T-cell (primary cell): ENCODE measurements around the gene STAB2. TPM values are rescaled to one million over a fixed set of nuclear protein-coding genes. Genes with fewer than 3 reads are reported as not detected.

Source experiments
- ATAC-seq, 4 experiments: fragments of 200-7000 bp in 3 of 4; fragments of 150-1000 bp in 1 of 4; cut with Tn5 transposase; replicated peaks in 1 of 4; 1 replicate in 3 of 4; 2 replicates in 1 of 4; pipeline ENCODE4 v1.10.0; 2021; ENCODE audit warnings: moderate library complexity in 3 of 4, mild to moderate bottlenecking in 2 of 4, moderate number of reproducible peaks in 1 of 4
- CTCF ChIA-PET, 2 donors: fragments of 300-600 bp; sonication (Branson Sonifier 250); formaldehyde crosslinking; loops; one replicate each; lab custom pipeline; 2022; ENCODE audit warnings: antibody characterized with exemption in 2 of 2; lab: Charles Lee
- POLR2A ChIA-PET, 2 donors: fragments of 300-600 bp; sonication (Branson Sonifier 250); formaldehyde crosslinking; loops; one replicate each; lab custom pipeline; 2022; ENCODE audit warnings: antibody characterized with exemption in 2 of 2; lab: Charles Lee
- DNase-seq, 35 experiments: peaks; one replicate each; pipeline versions ENCODE4 v3.0.0 to v3.0.0-alpha.2; 2013 to 2023
- H3K27ac ChIP-seq: one replicate; pipeline ENCODE4 v1.5.1; 2013; ENCODE audit warnings: low read length
- H3K27me3 ChIP-seq, 2 experiments: replicated peaks in 1 of 2; 1 replicate in 1 of 2; 2 replicates in 1 of 2; pipeline versions ENCODE4 v1.6.1 to v1.7.0; 2013; ENCODE audit warnings: low read length in 1 of 2, mixed read lengths in 1 of 2; ENCODE audit not compliant: control insufficient read depth in 2 of 2, insufficient read depth in 2 of 2; ENCODE audit errors: extremely low read depth in 1 of 2
- H3K36me3 ChIP-seq, 2 donors: 1 replicate in 1 of 2; 2 replicates in 1 of 2; pipeline versions ENCODE4 v1.6.1 to v1.7.0; 2013; ENCODE audit warnings: low read length in 1 of 2; ENCODE audit not compliant: control insufficient read depth in 2 of 2, insufficient read depth in 1 of 2; ENCODE audit errors: extremely low read depth in 1 of 2
- H3K4me1 ChIP-seq, 2 experiments: 1 replicate in 1 of 2; 2 replicates in 1 of 2; pipeline versions ENCODE4 v1.6.1 to v1.7.0; 2013; ENCODE audit warnings: low read length in 2 of 2, mixed read lengths in 1 of 2; ENCODE audit not compliant: insufficient read depth in 2 of 2, control insufficient read depth in 1 of 2; ENCODE audit errors: extremely low read depth in 1 of 2
- H3K4me3 ChIP-seq, 2 donors: 1 replicate in 1 of 2; 2 replicates in 1 of 2; pipeline versions ENCODE4 v1.5.1 to v1.7.0; 2013; ENCODE audit warnings: mild to moderate bottlenecking in 2 of 2, low read length in 1 of 2, moderate library complexity in 1 of 2; ENCODE audit not compliant: control insufficient read depth in 1 of 2; ENCODE audit errors: extremely low read depth in 1 of 2
- H3K9me3 ChIP-seq: 2 replicates; pipeline ENCODE4 v1.7.0; 2013
- H3K27ac Mint-ChIP-seq, 2 donors: one replicate each; pipeline ENCODE4 v1.8.0; 2020 to 2021; ENCODE audit warnings: mild to moderate bottlenecking in 2 of 2, mixed read lengths in 2 of 2
- H3K27me3 Mint-ChIP-seq, 2 donors: one replicate each; pipeline ENCODE4 v1.8.0; 2021 to 2022; ENCODE audit warnings: mixed read lengths in 2 of 2
- H3K36me3 Mint-ChIP-seq: one replicate; pipeline ENCODE4 v1.8.0; 2021; ENCODE audit warnings: mixed read lengths
- H3K4me1 Mint-ChIP-seq, 3 donors: one replicate each; pipeline ENCODE4 v1.8.0; 2020 to 2022; ENCODE audit warnings: mixed read lengths in 3 of 3, mild to moderate bottlenecking in 1 of 3
- H3K4me3 Mint-ChIP-seq, 3 donors: one replicate each; pipeline ENCODE4 v1.8.0; 2020 to 2022; ENCODE audit warnings: mild to moderate bottlenecking in 3 of 3, mixed read lengths in 3 of 3, moderate library complexity in 3 of 3
- H3K9me3 Mint-ChIP-seq, 3 donors: one replicate each; pipeline ENCODE4 v1.8.0; 2020 to 2022; ENCODE audit warnings: mixed read lengths in 3 of 3
- WGBS: methylation state at CpG from one replicate; pipeline ENCODE4 v1.1.5; 2013; ENCODE audit warnings: missing lambda C conversion rate; ENCODE audit not compliant: insufficient coverage; 5-methylcytosine and 5-hydroxymethylcytosine counted together
- total RNA-seq, 35 experiments: library from RNA in 6 of 35; stranded (reverse) in 6 of 35; fragments of 120-200 nt in 1 of 35; gene quantifications; one replicate each; pipeline versions ENCODE4 v1.2.1 to v1.2.4 and lab custom pipeline; 2013 to 2026

STAB2 gene
- total RNA-seq, 5 donors from 2014 or later (not counting 1 experiment from before 2014, with no cell fraction given) = not detected

DNA sequence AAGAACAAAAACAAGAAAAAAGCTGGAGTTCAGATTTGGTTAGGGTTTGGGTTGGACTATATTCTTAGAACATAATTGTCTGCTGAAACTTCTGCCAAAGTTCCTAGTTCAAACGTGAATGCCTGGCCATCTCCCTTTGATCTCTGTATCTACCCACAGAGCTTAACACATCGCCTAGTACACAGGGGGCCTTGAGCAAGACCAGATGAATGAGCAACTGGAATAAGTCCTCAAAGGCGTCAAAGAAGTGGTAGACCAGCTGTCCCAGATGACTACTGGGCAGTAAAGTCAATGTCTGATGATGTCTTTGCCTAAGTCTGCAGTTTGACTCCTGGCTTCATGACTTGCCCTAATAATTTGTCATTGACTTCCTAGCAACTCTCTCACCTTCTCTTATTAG is 13.9 kb upstream of the STAB2 start:
- no peak overlapping the region for H3K4me3 Mint-ChIP-seq
- Histone ChIP-seq H3K27ac (no peak overlapping the region), H3K4me3 (no peak overlapping the region), H3K9me3 (peaks cover 3% of the 10 kb centered on the region), H3K4me1 (peaks cover 0 to 7% of the 10 kb centered on the region in 2 experiments), H3K36me3 (no peaks in the 10 kb centered on the region), H3K27me3 (peaks cover 5 to 18% of the 10 kb centered on the region in 2 experiments)
- DNase-seq (no peak), ATAC-seq (no peak)
- no peak overlapping the region for H3K27ac Mint-ChIP-seq
- ChIA-PET POLR2A (no interaction called here), CTCF (no interaction called here)
- no peaks in the 10 kb centered on the region for H3K9me3 Mint-ChIP-seq
- H3K27me3 Mint-ChIP-seq = peaks cover 48 to 53% of the 10 kb centered on the region in 2 donors
- WGBS = 58% methylated on average over 2 of the region's 3 CpGs
- peaks cover 5 to 7% (median 6%) of the 10 kb centered on the region in 3 donors for H3K4me1 Mint-ChIP-seq
- no peaks in the 10 kb centered on the region for H3K36me3 Mint-ChIP-seq

DNA sequence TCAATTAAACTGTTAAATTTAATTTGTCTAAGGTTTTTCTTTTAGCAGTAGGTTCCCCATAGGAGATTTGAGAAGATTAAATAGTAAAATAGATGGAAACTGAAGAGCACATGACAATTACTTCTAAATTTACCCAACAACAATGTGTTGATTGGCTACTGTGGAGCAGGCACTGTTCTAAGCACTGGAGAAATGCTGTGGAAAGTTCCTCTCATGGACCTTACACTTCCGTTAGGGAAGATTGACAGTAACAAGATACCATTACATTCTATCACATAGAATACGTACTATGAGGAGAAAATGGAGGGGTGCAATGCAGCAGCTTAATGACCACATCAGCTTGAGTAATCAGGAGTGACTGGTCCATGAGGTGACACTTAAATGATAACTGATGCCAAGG is 8.1 kb upstream of the STAB2 start:
- Mint-ChIP-seq H3K27me3 (peaks cover 25 to 33% of the 10 kb centered on the region in 2 donors), H3K36me3 (no peaks in the 10 kb centered on the region), H3K27ac (no peak overlapping the region), H3K4me3 (no peak overlapping the region), H3K4me1 (peaks cover 5 to 7% (median 6%) of the 10 kb centered on the region in 3 donors), H3K9me3 (no peaks in the 10 kb centered on the region)
- ChIA-PET POLR2A (no interaction called here), CTCF (no interaction called here)
- no CpG with 5 or more reads among the region's 2 CpGs for WGBS
- no peak for DNase-seq
- no peak overlapping the region for H3K4me3 ChIP-seq
- no peaks in the 10 kb centered on the region for H3K9me3 ChIP-seq
- ATAC-seq = no peak
- no peaks in the 10 kb centered on the region for H3K36me3 ChIP-seq
- peaks cover 0 to 7% of the 10 kb centered on the region in 2 experiments for H3K4me1 ChIP-seq
- peaks cover 0 to 13% of the 10 kb centered on the region in 2 experiments for H3K27me3 ChIP-seq
- no peak overlapping the region for H3K27ac ChIP-seq

DNA sequence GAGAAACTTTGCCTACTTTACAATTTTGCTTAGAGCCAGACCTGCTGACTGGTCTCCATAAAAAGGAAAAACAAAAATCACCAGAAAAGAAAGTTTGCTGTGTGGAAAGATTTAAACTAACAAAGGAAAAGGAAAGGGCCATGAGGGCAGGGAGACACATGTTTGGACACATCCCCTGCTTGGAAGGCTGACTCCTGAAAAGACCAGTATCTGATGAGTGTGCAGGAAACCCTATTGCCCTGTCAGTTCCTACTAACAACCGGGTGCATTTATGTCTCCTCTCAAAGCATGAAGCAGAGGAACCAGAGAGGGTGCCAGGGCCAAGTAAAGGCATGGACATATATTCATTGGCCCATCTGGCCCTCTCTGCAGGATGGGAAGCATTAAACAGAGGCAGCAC is 7.0 kb upstream of the STAB2 start:
- Histone ChIP-seq H3K27ac (no peak overlapping the region), H3K9me3 (no peaks in the 10 kb centered on the region), H3K27me3 (peaks cover 0 to 13% of the 10 kb centered on the region in 2 experiments), H3K4me1 (peaks cover 0 to 7% of the 10 kb centered on the region in 2 experiments), H3K4me3 (no peak overlapping the region), H3K36me3 (no peaks in the 10 kb centered on the region)
- Mint-ChIP-seq H3K4me3 (no peak overlapping the region), H3K9me3 (no peaks in the 10 kb centered on the region), H3K27me3 (peaks cover 20 to 34% of the 10 kb centered on the region in 2 donors), H3K36me3 (no peaks in the 10 kb centered on the region), H3K27ac (no peak overlapping the region), H3K4me1 (peaks cover 3 to 6% (median 5%) of the 10 kb centered on the region in 3 donors)
- WGBS = 0% methylated on average over 1 of the region's 1 CpG
- ATAC-seq (no peak), DNase-seq (no peak)
- CTCF ChIA-PET = no interaction called here
- POLR2A ChIA-PET = no interaction called here

DNA sequence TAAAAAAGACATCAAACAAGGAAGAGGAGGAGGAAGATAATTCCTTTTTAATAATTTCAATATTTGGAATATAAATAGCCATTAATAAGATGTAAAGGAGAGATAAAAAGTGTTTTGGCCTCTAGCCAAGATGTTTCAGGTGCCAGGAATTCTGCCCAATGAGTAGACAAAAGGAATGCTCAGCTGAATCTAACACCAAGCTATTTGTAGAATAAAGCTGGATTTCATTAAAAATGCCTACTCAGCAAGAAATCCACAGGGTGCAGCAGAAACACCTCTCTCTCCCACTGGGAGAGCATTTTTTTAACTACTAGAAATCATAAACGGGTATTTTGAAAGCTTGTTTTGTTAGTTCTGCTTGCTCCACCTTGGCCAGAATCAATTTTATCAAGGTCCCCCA is 4.1 kb upstream of the STAB2 start:
- Histone ChIP-seq H3K9me3 (no peaks in the 10 kb centered on the region), H3K36me3 (no peaks in the 10 kb centered on the region), H3K27me3 (no peaks in the 10 kb centered on the region), H3K4me3 (no peak overlapping the region), H3K27ac (no peak overlapping the region), H3K4me1 (no peaks in the 10 kb centered on the region)
- H3K27ac Mint-ChIP-seq = no peak overlapping the region
- H3K4me1 Mint-ChIP-seq = no peaks in the 10 kb centered on the region
- DNase-seq (no peak), ATAC-seq (no peak)
- no peak overlapping the region for H3K4me3 Mint-ChIP-seq
- H3K36me3 Mint-ChIP-seq = no peaks in the 10 kb centered on the region
- no CpG with 5 or more reads among the region's 1 CpG for WGBS
- H3K27me3 Mint-ChIP-seq = peaks cover 14 to 34% of the 10 kb centered on the region in 2 donors
- ChIA-PET POLR2A (no interaction called here), CTCF (no interaction called here)
- H3K9me3 Mint-ChIP-seq = no peaks in the 10 kb centered on the region

DNA sequence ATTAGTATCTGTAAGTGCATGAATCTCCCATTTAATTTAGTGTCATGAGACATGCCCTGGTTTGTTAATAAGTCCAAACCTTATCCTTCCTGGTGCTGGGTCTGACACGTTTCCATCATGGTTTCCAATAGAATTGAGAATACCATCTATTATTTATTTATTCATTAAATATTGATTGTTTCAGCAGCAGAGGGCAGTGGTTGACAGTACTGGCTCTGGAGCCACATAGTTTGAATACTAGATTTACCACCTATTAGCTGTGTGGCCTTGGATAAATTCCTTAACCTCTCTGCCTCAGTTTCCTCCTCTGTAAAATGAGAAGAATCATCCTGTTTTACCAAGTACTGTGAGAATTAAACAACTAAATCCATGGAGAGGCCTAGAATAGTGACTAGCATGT is 941 bp upstream of the STAB2 start:
- ChIA-PET POLR2A (interaction anchor here in 1 of 2 donors (0.6 kb wide), 1 partner anchor 318 kb away, joined by 5 read pairs; no protein-coding TSS in a partner anchor), CTCF (interaction anchor here in 1 of 2 donors (0.7 kb wide), 1 partner anchor 1393 kb away, joined by 4 read pairs; no protein-coding TSS in a partner anchor)
- H3K4me3 Mint-ChIP-seq = no peak overlapping the region
- H3K9me3 Mint-ChIP-seq = no peaks in the 10 kb centered on the region
- Histone ChIP-seq H3K27ac (no peak overlapping the region), H3K36me3 (no peaks in the 10 kb centered on the region), H3K9me3 (no peaks in the 10 kb centered on the region), H3K4me1 (no peaks in the 10 kb centered on the region), H3K4me3 (no peak overlapping the region), H3K27me3 (no peaks in the 10 kb centered on the region)
- peaks cover 9 to 25% of the 10 kb centered on the region in 2 donors for H3K27me3 Mint-ChIP-seq
- H3K4me1 Mint-ChIP-seq = no peaks in the 10 kb centered on the region
- H3K27ac Mint-ChIP-seq = no peak overlapping the region
- ATAC-seq = no peak
- no peak for DNase-seq
- WGBS = no CpG with 5 or more reads among the region's 1 CpG
- no peaks in the 10 kb centered on the region for H3K36me3 Mint-ChIP-seq

DNA sequence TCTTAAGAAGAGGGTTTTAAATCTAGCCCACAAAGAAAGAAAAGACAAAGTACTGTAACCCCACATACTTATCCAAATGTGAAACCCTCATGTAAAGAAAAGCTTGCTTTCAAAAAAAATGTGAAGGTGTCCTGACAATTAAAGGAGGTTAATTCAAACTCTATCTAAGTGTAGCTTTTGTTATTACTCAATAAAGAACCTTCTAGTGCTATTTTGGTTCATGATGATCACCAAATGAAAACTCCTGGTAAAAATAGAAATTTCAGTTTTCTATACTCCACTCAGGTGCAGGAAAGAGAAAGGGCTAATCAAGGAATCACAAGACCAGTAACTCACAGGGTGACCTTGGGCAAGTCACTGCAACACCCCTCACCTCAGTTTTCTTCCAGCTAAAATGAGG is 1.6 kb downstream of the STAB2 start:
- Histone ChIP-seq H3K4me1 (no peaks in the 10 kb centered on the region), H3K9me3 (no peaks in the 10 kb centered on the region), H3K4me3 (no peak overlapping the region), H3K27ac (no peak overlapping the region), H3K36me3 (no peaks in the 10 kb centered on the region), H3K27me3 (no peaks in the 10 kb centered on the region)
- CTCF ChIA-PET = no interaction called here
- no peak for ATAC-seq
- Mint-ChIP-seq H3K4me1 (no peaks in the 10 kb centered on the region), H3K36me3 (no peaks in the 10 kb centered on the region), H3K27me3 (peaks cover 14 to 26% of the 10 kb centered on the region in 2 donors), H3K27ac (no peak overlapping the region), H3K9me3 (peaks cover 0 to 5% (median 4%) of the 10 kb centered on the region in 3 donors), H3K4me3 (no peak overlapping the region)
- POLR2A ChIA-PET = no interaction called here
- no peak for DNase-seq

DNA sequence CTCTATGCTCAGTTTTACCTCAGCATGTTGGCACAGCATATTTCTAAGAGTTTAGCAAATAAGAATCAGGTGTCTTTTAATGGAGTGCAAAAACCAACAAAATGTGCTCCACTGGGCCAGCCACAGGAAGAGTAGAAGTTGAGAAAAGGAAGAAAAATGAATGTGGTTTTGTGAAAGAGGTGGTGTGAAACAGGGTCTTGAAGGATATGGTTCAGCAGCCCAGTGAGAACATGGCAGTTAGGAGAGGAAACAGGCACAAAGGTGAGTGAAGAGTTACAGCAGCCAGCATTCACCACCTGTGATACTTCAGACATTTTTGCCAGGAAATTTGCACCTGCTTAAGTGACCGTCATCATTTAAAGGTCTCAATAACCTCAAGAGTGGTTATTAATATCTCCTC is 2.4 kb downstream of the STAB2 start:
- Mint-ChIP-seq H3K4me1 (no peaks in the 10 kb centered on the region), H3K27me3 (peaks cover 10 to 27% of the 10 kb centered on the region in 2 donors), H3K36me3 (no peaks in the 10 kb centered on the region), H3K9me3 (peaks cover 0 to 5% (median 4%) of the 10 kb centered on the region in 3 donors), H3K27ac (no peak overlapping the region), H3K4me3 (no peak overlapping the region)
- no peaks in the 10 kb centered on the region for H3K27me3 ChIP-seq
- no peak overlapping the region for H3K4me3 ChIP-seq
- POLR2A ChIA-PET = no interaction called here
- no peak for ATAC-seq
- H3K27ac ChIP-seq = no peak overlapping the region
- CTCF ChIA-PET = no interaction called here
- DNase-seq = no peak
- H3K36me3 ChIP-seq = no peaks in the 10 kb centered on the region
- no peaks in the 10 kb centered on the region for H3K4me1 ChIP-seq
- H3K9me3 ChIP-seq = no peaks in the 10 kb centered on the region
- no CpG with 5 or more reads among the region's 1 CpG for WGBS
